ENCODE measurements around the gene RAB27B.

GRCh38 chr18:54867131-54867530 is 38.9 kb downstream of the RAB27B start:
- TF ChIP-seq CTCF (conservative IDR thresholded peaks at IDR 0.05; ENCODE audit: low read depth, low read length) = no peak
- TF ChIP-seq EZH2phosphoT487 (IDR thresholded peaks at IDR 0.05; ENCODE audit: borderline replicate concordance, low read length) = no peak
- no peak for TF ChIP-seq EZH2 (IDR thresholded peaks at IDR 0.05; ENCODE audit: low read length, unreplicated experiment)
